Testis (tissue), 3 donors: Measurements from ENCODE around the gene PML. TPM values are rescaled to one million over a fixed set of nuclear protein-coding genes. Genes with fewer than 3 reads are reported as not detected.
A peak's percentile ranks its signal among the peaks of the same experiment; 100 is the strongest.

Source experiments
- DNase-seq: peaks from one replicate; pipeline ENCODE4 v3.0.0-alpha.2; 2019
- H3K27ac ChIP-seq, 2 donors: fragments of 200-600 bp; sonication (generic); one replicate each; pipeline ENCODE4 v1.5.1; 2019
- H3K27me3 ChIP-seq: fragments of 200-600 bp; sonication (generic); one replicate; pipeline ENCODE4 v1.5.1; 2019
- H3K36me3 ChIP-seq: fragments of 200-600 bp; sonication (generic); one replicate; pipeline ENCODE4 v1.5.1; 2017; ENCODE audit warnings: low read depth; ENCODE audit errors: missing control alignments
- H3K4me1 ChIP-seq: fragments of 200-600 bp; sonication (generic); one replicate; pipeline ENCODE4 v1.5.1; 2019
- H3K4me3 ChIP-seq, 2 donors: fragments of 200-600 bp; sonication (generic); one replicate each; pipeline ENCODE4 v1.5.1; 2017 to 2019
- H3K9me3 ChIP-seq: fragments of 200-600 bp; sonication (generic); one replicate; pipeline ENCODE4 v1.5.1; 2017
- CTCF ChIP-seq, 3 experiments: fragments of 450-650 bp in 2 of 3; fragments of 200-600 bp in 1 of 3; sonication (generic) in 1 of 3; IDR thresholded peaks; one replicate each; pipeline ENCODE4 v1.5.1; 2016 to 2019; ENCODE audit warnings: antibody characterized with exemption in 3 of 3, mild to moderate bottlenecking in 2 of 3, moderate library complexity in 1 of 3
- POLR2A ChIP-seq: fragments of 450-650 bp; IDR thresholded peaks from one replicate; pipeline ENCODE4 v1.6.1; 2017; ENCODE audit warnings: antibody characterized with exemption, mild to moderate bottlenecking, moderate library complexity
- WGBS, 2 donors: methylation state at CpG; one replicate each; pipeline ENCODE4 v1.1.5; 2018; 5-methylcytosine and 5-hydroxymethylcytosine counted together
- intact Hi-C: fragments of 100-400 bp; cut with DNase I; formaldehyde crosslinking; loops from one replicate; pipeline ENCODE4 v1.15.1; 2023; ENCODE audit warnings: low total_unique reads
- polyA plus RNA-seq: library from polyadenylated mRNA; stranded (reverse); fragments of 350-450 nt; fragmentation: Illumina TruSeq; extraction: RNeasy Lipid Tissue Mini Kit (QIAGEN cat#74804); gene quantifications from one replicate; pipeline ENCODE4 v1.2.3, GENCODE V29; 2014; ENCODE audit warnings: low read depth, low replicate concordance; ENCODE audit not compliant: insufficient read depth
- total RNA-seq, 2 donors: library from RNA; depleted of rRNA; stranded (reverse); fragments of >200 nt; gene quantifications; one replicate each; pipeline ENCODE4 v1.2.3, GENCODE V29; 2016

The PML gene
- total and polyA plus RNA-seq, 3 donors from 2014 or later, result 20.9 to 59.5 (median 53.9) TPM

- Histone ChIP-seq H3K36me3 (no peaks in the 10 kb centered on the region), H3K27me3 (no peaks in the 10 kb centered on the region), H3K4me3 (no peak overlapping the region), H3K4me1 (peaks cover 20% of the 10 kb centered on the region), H3K9me3 (no peaks in the 10 kb centered on the region), H3K27ac (peak overlapping the region; percentile 85 to 96)
- intact Hi-C loops, result no loop called here
- 20 to 27% methylated on average over 12 to 15 of the region's 15 CpGs for WGBS, 2 donors
- DNase-seq, result peak; percentile 96
- TF ChIP-seq CTCF (IDR thresholded peaks at IDR 0.05) (peak; percentile 68 to 76 (median 71)), POLR2A (no peak)
These were observed 43.5 kb upstream of the PML start for GRCh38 chr15:73950831-73951561.

- DNase-seq, result no peak
- 49 to 55% methylated on average over 9 to 13 of the region's 13 CpGs for WGBS, 2 donors
- intact Hi-C loops, result no loop called here
- Histone ChIP-seq H3K27ac (peak overlapping the region; percentile 85 to 96), H3K27me3 (no peaks in the 10 kb centered on the region), H3K9me3 (no peaks in the 10 kb centered on the region), H3K4me1 (peaks cover 20% of the 10 kb centered on the region), H3K4me3 (no peak overlapping the region), H3K36me3 (no peaks in the 10 kb centered on the region)
- TF ChIP-seq POLR2A (no peak), CTCF (IDR thresholded peaks at IDR 0.05) (no peak)
These were observed 42.9 kb upstream of the PML start for GRCh38 chr15:73951601-73952000.

GRCh38 chr15:73952171-73952912, 42.2 kb upstream of the PML start:
- no peaks in the 10 kb centered on the region for H3K9me3 ChIP-seq
- no peaks in the 10 kb centered on the region for H3K36me3 ChIP-seq
- no peak for DNase-seq
- 92% methylated on average over 11 to 21 of the region's 21 CpGs for WGBS, 2 donors
- no peak overlapping the region for H3K4me3 ChIP-seq
- intact Hi-C loops, result no loop called here
- H3K27me3 ChIP-seq, result no peaks in the 10 kb centered on the region
- H3K4me1 ChIP-seq, result peaks cover 20% of the 10 kb centered on the region
- H3K27ac ChIP-seq, result peak overlapping the region; percentile 85 to 96
- TF ChIP-seq POLR2A (no peak), CTCF (IDR thresholded peaks at IDR 0.05) (no peak)

GRCh38 chr15:73952913-73953750, 41.4 kb upstream of the PML start:
- Histone ChIP-seq H3K36me3 (no peaks in the 10 kb centered on the region), H3K27me3 (no peaks in the 10 kb centered on the region), H3K4me1 (peaks cover 20% of the 10 kb centered on the region), H3K9me3 (no peaks in the 10 kb centered on the region), H3K4me3 (no peak overlapping the region), H3K27ac (peak overlapping the region in 1 of 2 donors; percentile 96)
- WGBS, 2 donors, result 89 to 91% methylated on average over 3 to 10 of the region's 10 CpGs
- TF ChIP-seq POLR2A (no peak), CTCF (IDR thresholded peaks at IDR 0.05) (no peak)
- intact Hi-C loops, result no loop called here
- DNase-seq, result no peak
